SK-N-MC (cell line): ENCODE measurements around the gene GDNF.

Source experiments
- EZH2 ChIP-seq: fragments of 200-600 bp; sonication (generic); IDR thresholded peaks from one replicate; pipeline ENCODE4 v1.6.1; 2017; ENCODE audit warnings: antibody characterized with exemption
- FOXP2 ChIP-seq: optimal IDR thresholded peaks from 2 replicates; pipeline ENCODE3; 2011; ENCODE audit warnings: mild to moderate bottlenecking, moderate library complexity; ENCODE audit not compliant: insufficient read depth; ENCODE audit errors: extremely low read length, control extremely low read depth
- POLR2AphosphoS5 ChIP-seq: IDR thresholded peaks from 2 replicates; pipeline ENCODE4 v1.6.1; 2012; ENCODE audit warnings: mild to moderate bottlenecking, low read depth, low read length, borderline replicate concordance

GRCh38 chr5:37830348-37830747, 9.5 kb downstream of the GDNF start:
- TF ChIP-seq POLR2AphosphoS5 (no peak), EZH2 (no peak), FOXP2 (no peak)
